SK-N-SH (cell line): ENCODE results near the gene CACNA2D3. TPM values are rescaled to one million over a fixed set of nuclear protein-coding genes. Genes with fewer than 3 reads are reported as not detected.

ENCODE experiments used
- CTCF ChIA-PET: fragments of 300-600, 350-600 bp; formaldehyde crosslinking; extraction: SDS; loops from one replicate; lab custom pipeline; 2021; lab: Yijun Ruan, JAX
- POLR2A ChIA-PET: fragments of 350-600 bp; sonication (Branson Sonifier 250); formaldehyde crosslinking; extraction: SDS; loops from one replicate; lab custom pipeline; 2020; ENCODE audit warnings: antibody characterized with exemption, inconsistent platforms; lab: Yijun Ruan, JAX
- DNase-seq: peaks from one replicate; pipeline ENCODE4 v3.0.0; 2012
- H2AFZ ChIP-seq: fragments of 200-600 bp; sonication (generic); 2 replicates; pipeline ENCODE4 v1.8.1; 2016; ENCODE audit warnings: antibody characterized with exemption, mild to moderate bottlenecking, low read depth
- H3F3A ChIP-seq: fragments of 200-600 bp; sonication (generic); replicated peaks from 2 replicates; pipeline ENCODE3; 2016; ENCODE audit warnings: antibody characterized with exemption, mild to moderate bottlenecking; ENCODE audit not compliant: insufficient read depth
- H3K27ac ChIP-seq, 2 experiments: fragments of 200-500 bp in 1 of 2; fragments of 200-600 bp in 1 of 2; sonication (Bioruptor generic) in 1 of 2; sonication (generic), shearing (Covaris generic) in 1 of 2; 2 replicates each; pipeline versions ENCODE4 v1.5.1 to v1.6.1; 2014 to 2016; ENCODE audit warnings: low read depth in 2 of 2, inconsistent platforms in 1 of 2, low read length in 1 of 2, mild to moderate bottlenecking in 1 of 2, mixed read lengths in 1 of 2
- H3K27me3 ChIP-seq: fragments of 200-600 bp; sonication (generic), shearing (Covaris generic); 2 replicates; pipeline ENCODE4 v1.6.1; 2016; ENCODE audit warnings: mixed run types; ENCODE audit not compliant: insufficient read depth
- H3K36me3 ChIP-seq, 2 experiments: fragments of 200-500 bp in 1 of 2; fragments of 200-600 bp in 1 of 2; sonication (Bioruptor generic) in 1 of 2; sonication (generic) in 1 of 2; replicated peaks in 1 of 2; 2 replicates each; pipeline versions ENCODE3 to v1.5.1; 2014 to 2016; ENCODE audit warnings: low read length in 1 of 2, mild to moderate bottlenecking in 1 of 2; ENCODE audit not compliant: insufficient read depth in 2 of 2, control insufficient read depth in 1 of 2
- H3K4me1 ChIP-seq, 2 experiments: fragments of 200-500 bp in 1 of 2; fragments of 200-600 bp in 1 of 2; sonication (Bioruptor generic) in 1 of 2; sonication (generic), shearing (Covaris generic) in 1 of 2; 2 replicates each; pipeline versions ENCODE4 v1.5.1 to v1.6.1; 2014 to 2016; ENCODE audit warnings: low read depth in 1 of 2, low read length in 1 of 2, mixed run types in 1 of 2; ENCODE audit not compliant: insufficient read depth in 2 of 2, control insufficient read depth in 1 of 2
- H3K4me2 ChIP-seq: fragments of 200-600 bp; sonication (generic), shearing (Covaris generic); 2 replicates; pipeline ENCODE4 v1.6.1; 2017; ENCODE audit warnings: mixed run types
- H3K4me3 ChIP-seq, 2 experiments: fragments of 200-500 bp in 1 of 2; fragments of 200-600 bp in 1 of 2; sonication (Bioruptor generic) in 1 of 2; sonication (generic), shearing (Covaris generic) in 1 of 2; 2 replicates each; pipeline versions ENCODE4 v1.5.1 to v1.8.1; 2014 to 2016; ENCODE audit warnings: low read depth in 2 of 2, inconsistent platforms in 1 of 2, low read length in 1 of 2, mild to moderate bottlenecking in 1 of 2, mixed read lengths in 1 of 2, moderate library complexity in 1 of 2
- H3K79me2 ChIP-seq: fragments of 200-600 bp; sonication (generic); 2 replicates; pipeline ENCODE4 v1.8.1; 2017; ENCODE audit warnings: mild to moderate bottlenecking; ENCODE audit not compliant: insufficient read depth
- H3K9ac ChIP-seq: fragments of 200-600 bp; sonication (generic); 2 replicates; pipeline ENCODE4 v1.6.1; 2017; ENCODE audit warnings: mixed run types
- H3K9me2 ChIP-seq: fragments of 200-600 bp; sonication (generic); 2 replicates; pipeline ENCODE4 v1.6.1; 2017; ENCODE audit warnings: mixed run types
- H3K9me3 ChIP-seq: fragments of 200-600 bp; sonication (generic); 2 replicates; pipeline ENCODE4 v1.6.1; 2017; ENCODE audit warnings: mixed run types, mild to moderate bottlenecking, moderate library complexity
- H4K20me1 ChIP-seq: fragments of 200-600 bp; sonication (generic); 2 replicates; pipeline ENCODE4 v1.6.1; 2017; ENCODE audit warnings: mild to moderate bottlenecking, mixed run types; ENCODE audit not compliant: insufficient read depth
- CHD2 ChIP-seq: fragments of 150-350 bp; IDR thresholded peaks from 2 replicates; pipeline ENCODE4 v1.6.1; 2018; ENCODE audit warnings: low read length; ENCODE audit not compliant: partially characterized antibody
- EP300 ChIP-seq, 2 experiments: IDR thresholded peaks; 2 replicates each; pipeline versions ENCODE4 v1.4.0 to v1.6.1; 2012; ENCODE audit warnings: borderline replicate concordance in 1 of 2, low read depth in 1 of 2, low read length in 1 of 2
- EZH2phosphoT487 ChIP-seq: fragments of 200-600 bp; sonication (generic); IDR thresholded peaks from 2 replicates; pipeline ENCODE4 v1.6.1; 2017; ENCODE audit warnings: low read depth, mixed run types, mild to moderate bottlenecking, antibody characterized with exemption, moderate library complexity, borderline replicate concordance
- FOXM1 ChIP-seq: IDR thresholded peaks from 2 replicates; pipeline ENCODE4 v1.4.0; 2012; ENCODE audit warnings: low read depth, mild to moderate bottlenecking
- GABPA ChIP-seq: IDR thresholded peaks from 2 replicates; pipeline ENCODE4 v1.4.0; 2012; ENCODE audit warnings: low read depth, mild to moderate bottlenecking
- JUND ChIP-seq: IDR thresholded peaks from 2 replicates; pipeline ENCODE4 v1.4.0; 2012
- MAX ChIP-seq: IDR thresholded peaks from 2 replicates; pipeline ENCODE4 v1.4.0; 2012; ENCODE audit warnings: low read depth
- MXI1 ChIP-seq: IDR thresholded peaks from 2 replicates; pipeline ENCODE4 v1.6.1; 2012; ENCODE audit warnings: mild to moderate bottlenecking, low read depth, low read length, improper control_type of control experiment
- NFIC ChIP-seq: IDR thresholded peaks from 2 replicates; pipeline ENCODE4 v1.4.0; 2012; ENCODE audit warnings: borderline replicate concordance
- POLR2AphosphoS5 ChIP-seq: IDR thresholded peaks from 2 replicates; pipeline ENCODE4 v1.6.1; 2012; ENCODE audit warnings: low read depth, low read length
- RCOR1 ChIP-seq: fragments of 150-350 bp; IDR thresholded peaks from 2 replicates; pipeline ENCODE4 v1.6.1; 2017; ENCODE audit warnings: antibody characterized with exemption, low read length
- REST ChIP-seq: IDR thresholded peaks from 2 replicates; pipeline ENCODE4 v1.6.1; 2012; ENCODE audit warnings: mild to moderate bottlenecking, low read depth, low read length, moderate library complexity
- RFX5 ChIP-seq: IDR thresholded peaks from 2 replicates; pipeline ENCODE4 v1.6.1; 2012; ENCODE audit warnings: mild to moderate bottlenecking, improper control_type of control experiment, low read length
- USF2 ChIP-seq: fragments of 150-350 bp; IDR thresholded peaks from 2 replicates; pipeline ENCODE4 v1.6.1; 2017; ENCODE audit warnings: antibody characterized with exemption, low read length, low read depth, borderline replicate concordance
- YY1 ChIP-seq: IDR thresholded peaks from 2 replicates; pipeline ENCODE4 v1.4.0; 2012; ENCODE audit warnings: low read depth, mild to moderate bottlenecking
- WGBS: methylation state at CpG from one replicate; pipeline ENCODE4 v1.1.6; 2017; ENCODE audit warnings: low lambda C conversion rate; 5-methylcytosine and 5-hydroxymethylcytosine counted together
- polyA plus RNA-seq, 3 experiments: library from polyadenylated mRNA; depleted of rRNA; stranded (reverse); fragments of >200 nt; gene quantifications; 2 replicates each; pipeline ENCODE4 v1.2.3, GENCODE V29; 2012

The CACNA2D3 gene
- polyA plus RNA-seq, 1 of the 3 experiments (the other 2 are of a cell fraction), result 0.15 TPM

GRCh38 chr3:54177816-54178215, 55.5 kb downstream of the CACNA2D3 start:
- no peaks in the 10 kb centered on the region for H3K36me3 ChIP-seq
- H3K9me3 ChIP-seq, result no peaks in the 10 kb centered on the region
- no peaks in the 10 kb centered on the region for H3K27me3 ChIP-seq
- ChIA-PET POLR2A (no interaction called here), CTCF (no interaction called here)
- no peaks in the 10 kb centered on the region for H4K20me1 ChIP-seq
- H3K9ac ChIP-seq, result no peak overlapping the region
- TF ChIP-seq USF2, result no peak
- TF ChIP-seq REST, result no peak
- TF ChIP-seq YY1, result no peak
- no peak for TF ChIP-seq JUND
- TF ChIP-seq FOXM1, result no peak
- no peak for TF ChIP-seq MAX
- no peak for TF ChIP-seq POLR2AphosphoS5
- H3F3A ChIP-seq, result no peaks in the 10 kb centered on the region
- no peak for DNase-seq
- no peak overlapping the region for H3K4me3 ChIP-seq
- 13% methylated on average over 3 of the region's 3 CpGs for WGBS
- no peak overlapping the region for H2AFZ ChIP-seq
- H3K9me2 ChIP-seq, result no peaks in the 10 kb centered on the region
- no peak overlapping the region for H3K27ac ChIP-seq
- H3K4me2 ChIP-seq, result no peak overlapping the region
- H3K4me1 ChIP-seq, result no peaks in the 10 kb centered on the region
- H3K79me2 ChIP-seq, result no peaks in the 10 kb centered on the region

GRCh38 chr3:54178376-54178775, 56.0 kb downstream of the CACNA2D3 start:
- ChIA-PET CTCF (interaction anchor here (1.2 kb wide), 1 partner anchor 32 kb away, joined by 4 read pairs; no protein-coding TSS in a partner anchor), POLR2A (no interaction called here)
- H4K20me1 ChIP-seq, result no peaks in the 10 kb centered on the region
- no peaks in the 10 kb centered on the region for H3F3A ChIP-seq
- TF ChIP-seq MXI1 (no peak), NFIC (no peak), POLR2AphosphoS5 (no peak), RFX5 (no peak), FOXM1 (no peak), CHD2 (no peak), GABPA (no peak), EP300 (IDR thresholded peaks at IDR 0.05; ENCODE audit: borderline replicate concordance in 1 of 2, low read depth in 1 of 2, low read length in 1 of 2) (no peak), JUND (no peak), RCOR1 (no peak), EZH2phosphoT487 (no peak)
- no peak overlapping the region for H2AFZ ChIP-seq
- H3K36me3 ChIP-seq, result no peaks in the 10 kb centered on the region
- no peak overlapping the region for H3K4me3 ChIP-seq
- H3K4me1 ChIP-seq, result no peaks in the 10 kb centered on the region
- H3K9me3 ChIP-seq, result no peaks in the 10 kb centered on the region
- no peak for DNase-seq
- WGBS, result 34% methylated on average over 5 of the region's 5 CpGs
- no peak overlapping the region for H3K4me2 ChIP-seq
- H3K27me3 ChIP-seq, result no peaks in the 10 kb centered on the region
- H3K9ac ChIP-seq, result no peak overlapping the region
- no peaks in the 10 kb centered on the region for H3K79me2 ChIP-seq
- no peaks in the 10 kb centered on the region for H3K9me2 ChIP-seq
- H3K27ac ChIP-seq, result no peak overlapping the region
